ENCODE results near the gene SLC1A1. TPM values are rescaled to one million over a fixed set of nuclear protein-coding genes. Genes with fewer than 3 reads are reported as not detected.

SLC1A1 gene
- 0.22 TPM for polyA plus RNA-seq (ENCODE audit: insufficient read length)

DNA sequence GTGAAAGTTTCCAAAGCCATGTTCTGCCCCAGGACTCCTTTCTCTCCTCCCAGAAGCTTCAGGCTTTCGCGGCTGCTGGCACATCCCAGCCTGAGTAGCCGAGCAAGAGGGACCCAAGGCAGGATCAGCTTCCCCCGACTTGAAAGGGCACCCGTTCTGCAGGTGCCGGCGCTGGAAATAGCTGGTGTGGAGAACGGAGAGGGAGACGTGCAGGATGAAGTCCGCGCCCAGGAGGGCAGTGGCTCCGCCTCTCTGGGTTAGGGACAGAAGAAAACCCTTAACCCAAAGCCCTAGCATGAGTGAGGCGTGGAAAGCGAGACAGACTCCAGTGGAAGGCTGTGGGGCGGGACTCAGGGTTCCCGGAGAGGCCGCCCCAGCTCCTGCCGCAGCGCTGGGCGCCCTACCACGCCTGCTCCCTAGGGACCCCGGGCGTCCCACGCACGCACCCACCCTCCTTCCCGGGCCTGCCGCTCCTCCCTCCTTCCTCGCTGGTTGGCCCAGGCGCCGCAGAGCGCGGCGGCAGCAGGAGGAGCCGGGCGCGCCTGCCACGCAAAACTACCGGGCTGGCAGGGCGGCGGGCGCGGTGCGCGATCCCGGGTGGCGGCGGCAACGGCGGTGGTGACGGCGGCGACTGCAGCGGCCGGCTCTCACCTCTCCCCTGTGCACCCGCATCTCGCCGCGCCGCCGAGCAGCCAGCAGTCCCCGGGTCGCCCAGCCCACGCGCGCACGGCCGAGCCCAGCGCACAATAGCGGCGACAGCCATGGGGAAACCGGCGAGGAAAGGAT, at the start of gene SLC1A1:
Gene SLC1A1 (plus strand): TSS at position 550 of the 786 bp plus-strand sequence. CDS start 212 bp downstream, at position 762.
- DNase-seq (ENCODE audit: low read depth) = no peak

DNA sequence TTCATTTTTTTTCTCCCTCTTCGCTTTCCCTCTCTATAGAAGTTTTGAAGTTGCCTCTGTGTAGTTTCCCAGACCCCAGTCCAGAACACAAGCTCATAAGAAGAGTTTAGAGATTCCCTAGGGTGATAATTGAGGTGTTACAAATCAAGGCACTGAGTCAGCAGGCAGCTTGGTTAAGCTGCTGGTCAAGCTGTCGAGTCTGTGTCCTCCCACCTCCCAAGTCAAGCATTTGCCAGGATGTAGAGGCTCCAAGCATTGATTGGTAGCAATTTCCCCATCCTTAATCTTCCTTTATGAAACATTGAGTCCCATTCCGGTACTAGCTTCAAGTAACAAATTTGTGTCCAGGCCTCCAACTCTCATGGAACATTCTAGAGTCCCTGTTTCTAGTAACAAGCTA, 47.5 kb upstream of the SLC1A1 start:
- DNase-seq (ENCODE audit: low read depth) = no peak

DNA sequence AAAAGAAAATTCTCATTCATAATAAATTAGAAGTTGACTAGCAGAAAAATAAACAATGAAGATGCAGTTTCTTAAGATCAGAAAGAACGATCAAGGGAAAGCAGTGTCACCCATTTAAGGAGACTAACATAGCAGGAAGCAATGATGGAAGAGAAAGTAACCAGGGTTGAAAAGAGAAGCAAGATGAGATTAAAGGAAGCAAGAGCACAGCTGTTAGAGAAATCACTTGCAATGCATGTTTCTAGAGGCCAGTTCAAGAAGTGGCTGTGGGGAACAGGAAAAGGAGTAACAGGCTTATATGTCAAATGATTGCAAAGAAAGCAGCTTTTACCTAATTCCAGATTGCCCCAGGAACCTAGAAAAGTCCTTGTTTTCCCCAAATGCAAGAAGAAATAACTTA, 46.8 kb upstream of the SLC1A1 start:
- no peak for DNase-seq (ENCODE audit: low read depth)

DNA sequence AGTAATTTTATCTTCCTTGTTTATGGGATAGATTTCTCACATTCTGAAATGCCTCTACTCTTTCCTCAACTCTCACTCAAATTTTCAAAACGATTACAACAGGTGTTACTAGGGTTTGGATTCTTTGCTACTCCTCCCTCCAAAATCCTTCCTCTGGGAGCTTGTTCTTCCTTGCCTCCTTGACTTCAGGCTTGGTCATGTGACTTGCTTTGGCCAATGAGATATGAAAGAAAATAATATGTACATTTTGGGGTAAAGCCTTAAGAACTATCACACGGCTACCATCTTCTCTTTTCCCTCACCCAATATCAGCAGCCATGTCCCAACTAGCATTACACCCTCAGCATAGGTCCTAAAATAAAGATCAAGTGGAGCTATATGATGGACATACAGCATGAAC, 28.8 kb upstream of the SLC1A1 start:
- no peak for DNase-seq (ENCODE audit: low read depth)

DNA sequence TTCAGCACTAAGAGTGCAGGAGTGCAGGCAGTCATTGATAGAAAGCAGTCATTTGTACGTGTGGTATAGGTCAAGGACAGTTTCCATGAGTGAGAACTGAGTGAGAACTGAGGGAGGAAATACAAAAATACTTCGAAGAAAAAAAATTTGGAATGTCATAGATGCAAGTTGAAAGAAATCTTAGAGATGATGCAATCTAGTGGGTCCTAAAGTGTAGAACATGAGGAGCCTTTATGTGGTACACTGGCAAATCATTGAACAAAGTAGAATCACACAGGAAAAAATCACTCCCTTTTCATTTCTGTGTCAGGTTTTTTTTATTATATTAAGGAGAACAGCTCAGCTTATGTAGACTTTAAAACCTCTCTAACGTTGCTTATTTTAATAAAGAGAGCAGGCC, 26.4 kb upstream of the SLC1A1 start:
- DNase-seq (ENCODE audit: low read depth) = no peak

DNA sequence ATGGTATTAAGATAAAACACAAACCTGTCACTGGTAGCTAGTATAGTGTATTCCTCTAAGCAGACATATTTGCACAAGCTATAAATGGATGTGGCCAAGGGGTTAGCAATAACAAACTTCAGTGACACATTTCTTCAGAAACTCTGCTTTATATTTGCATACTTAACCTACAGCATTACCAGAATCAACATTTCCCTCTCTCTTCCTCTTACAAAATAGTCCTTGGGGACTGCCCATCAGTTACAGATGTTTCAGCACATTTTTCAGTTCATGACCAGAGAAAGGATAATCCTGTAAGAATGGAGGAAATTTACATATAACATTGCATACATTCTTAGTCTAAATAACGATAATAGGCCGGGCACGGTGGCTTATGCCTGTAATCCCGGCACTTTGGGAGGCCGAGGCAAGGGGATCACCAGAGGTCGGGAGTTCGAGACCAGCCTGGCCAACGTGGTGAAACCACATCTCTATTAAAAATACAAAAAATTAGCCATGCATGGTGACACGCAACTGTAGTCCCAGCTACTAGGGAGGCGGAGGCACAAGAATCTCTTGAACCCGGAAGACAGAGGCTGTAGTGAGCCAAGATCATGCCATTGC, 25.3 kb upstream of the SLC1A1 start:
- no peak for DNase-seq (ENCODE audit: low read depth)

DNA sequence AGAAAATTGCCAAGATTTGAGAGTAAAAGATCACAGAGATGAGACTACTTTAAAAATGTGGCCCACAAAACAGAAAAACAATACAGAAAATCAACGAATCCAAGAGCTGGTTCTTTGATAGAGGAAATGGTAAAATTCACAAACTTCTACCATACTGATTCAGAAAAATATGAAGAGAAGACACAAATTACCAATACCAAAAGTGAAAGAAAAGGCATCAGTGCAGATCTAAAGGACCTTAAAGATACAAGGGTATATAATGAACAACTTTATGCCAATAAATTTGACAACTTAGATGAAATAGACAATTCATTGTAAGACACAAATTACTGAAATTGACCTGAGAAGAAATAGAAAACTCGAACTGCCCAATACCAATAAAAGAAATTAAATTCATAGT, 24.4 kb upstream of the SLC1A1 start:
- no peak for DNase-seq (ENCODE audit: low read depth)

DNA sequence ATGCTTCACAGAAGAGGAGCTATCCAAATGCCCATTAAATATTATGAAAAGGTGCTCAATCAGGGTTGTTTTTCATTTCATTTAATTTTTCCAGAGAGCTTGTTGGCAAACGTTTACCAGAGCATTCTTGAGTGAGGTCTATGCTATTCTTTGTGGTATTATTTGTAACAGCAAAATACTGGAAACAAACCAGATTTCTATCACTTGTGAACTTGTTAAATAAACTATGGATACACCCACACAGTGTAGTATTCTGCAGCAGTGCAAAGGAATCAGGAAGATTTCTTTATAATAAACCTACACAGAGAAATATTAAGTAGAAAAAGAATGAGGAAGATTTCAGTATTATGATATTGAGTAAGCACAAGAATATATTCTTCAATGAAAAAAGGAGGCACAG, 15.0 kb upstream of the SLC1A1 start:
- DNase-seq (ENCODE audit: low read depth) = no peak

DNA sequence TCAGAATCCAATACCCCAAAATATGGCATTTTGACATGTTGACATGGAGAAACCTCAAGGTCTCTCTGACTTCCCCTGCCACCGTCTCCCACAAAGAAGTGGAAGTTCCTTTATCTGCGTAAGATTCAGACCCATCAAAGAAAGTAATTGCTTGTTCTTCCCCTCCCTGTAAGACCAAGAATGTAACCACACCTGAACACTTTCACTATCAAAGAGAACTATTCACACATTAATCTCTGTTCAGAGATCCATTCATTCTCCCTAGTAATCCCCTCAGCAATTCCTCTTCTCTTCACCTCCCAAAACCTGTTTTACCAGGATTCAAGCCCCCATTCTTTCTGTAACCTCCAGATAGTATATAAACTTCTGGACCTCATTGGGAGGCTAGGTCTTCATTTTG, 4.1 kb upstream of the SLC1A1 start:
- no peak for DNase-seq (ENCODE audit: low read depth)

DNA sequence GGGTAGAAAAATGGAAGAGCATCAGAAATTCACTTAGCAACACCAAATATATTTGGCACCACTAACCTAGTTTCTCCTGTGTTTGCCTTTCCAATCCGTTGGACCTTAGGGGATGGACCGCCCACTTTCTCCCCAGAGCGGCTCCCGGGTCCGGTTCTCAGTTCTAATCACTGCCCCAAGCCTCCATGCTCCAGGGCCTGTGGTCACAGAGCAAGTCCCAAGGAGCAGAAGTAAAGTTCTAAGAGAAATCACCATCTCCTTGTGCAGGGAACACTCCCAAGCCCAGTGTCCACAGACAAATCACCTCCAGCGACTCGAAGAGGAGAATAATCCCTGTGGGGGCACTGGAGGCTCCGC, 728 bp upstream of the SLC1A1 start:
- no peak for DNase-seq (ENCODE audit: low read depth)

DNA sequence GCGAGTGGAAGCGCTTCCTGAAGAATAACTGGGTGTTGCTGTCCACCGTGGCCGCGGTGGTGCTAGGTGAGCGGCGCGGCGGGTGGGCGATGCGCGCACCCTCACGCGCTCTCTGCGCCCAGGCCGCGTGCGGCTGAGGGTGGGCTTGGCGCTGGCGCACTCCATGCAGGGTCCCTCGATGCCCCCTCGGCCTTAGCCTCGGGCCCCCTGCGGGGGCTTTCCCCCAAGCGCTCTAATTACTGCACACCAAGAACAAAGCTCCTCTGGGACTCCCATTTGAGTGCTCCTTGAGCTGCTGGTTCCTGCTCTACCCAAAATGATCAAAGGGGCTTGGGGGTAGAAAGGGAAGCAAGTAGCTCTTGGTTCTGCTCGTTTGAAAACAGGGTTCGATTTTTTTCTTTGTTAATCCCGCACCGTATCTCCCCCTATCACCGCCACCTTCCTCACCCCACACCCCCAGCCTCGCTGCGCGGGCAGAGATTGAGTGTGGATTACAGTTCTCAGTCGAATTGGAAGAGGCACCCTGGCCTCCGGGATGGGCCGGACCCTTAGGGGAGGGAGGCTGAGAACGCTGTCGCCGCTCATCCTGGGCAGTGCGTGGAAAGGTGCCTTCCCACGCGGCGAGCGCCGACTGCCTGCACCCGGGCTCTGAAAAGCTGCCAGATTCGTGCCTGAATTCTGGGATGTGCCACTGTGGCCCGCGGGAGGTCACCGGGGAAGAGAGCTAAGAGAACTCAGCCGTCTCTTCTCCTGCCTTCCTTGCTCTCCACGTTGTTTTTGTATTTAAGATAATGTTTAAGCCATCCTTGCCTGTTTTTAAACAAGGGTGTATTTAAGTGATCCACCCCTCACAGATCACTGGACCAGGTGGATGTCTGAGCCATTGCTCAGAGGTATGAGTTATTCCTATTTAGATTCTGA, 697 bp downstream of the SLC1A1 start:
- DNase-seq (ENCODE audit: low read depth) = no peak

DNA sequence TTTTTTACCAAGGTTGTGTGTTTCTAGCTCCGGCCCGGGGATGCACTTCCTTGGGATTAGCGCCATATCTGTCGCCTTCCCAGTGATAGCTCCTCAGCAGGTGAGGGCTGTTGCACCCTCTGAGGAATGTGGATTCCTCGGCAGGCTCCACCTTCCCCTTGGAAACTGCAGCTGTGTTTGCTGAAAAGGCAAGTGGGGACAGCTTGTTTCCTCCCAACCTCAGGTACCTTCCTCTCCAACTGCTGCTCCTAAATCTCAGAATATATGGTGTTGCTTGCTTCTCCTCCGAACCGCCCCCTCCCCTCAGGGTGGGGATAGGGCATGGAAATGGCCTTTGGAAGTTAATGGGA, 1.3 kb downstream of the SLC1A1 start:
- no peak for DNase-seq (ENCODE audit: low read depth)

DNA sequence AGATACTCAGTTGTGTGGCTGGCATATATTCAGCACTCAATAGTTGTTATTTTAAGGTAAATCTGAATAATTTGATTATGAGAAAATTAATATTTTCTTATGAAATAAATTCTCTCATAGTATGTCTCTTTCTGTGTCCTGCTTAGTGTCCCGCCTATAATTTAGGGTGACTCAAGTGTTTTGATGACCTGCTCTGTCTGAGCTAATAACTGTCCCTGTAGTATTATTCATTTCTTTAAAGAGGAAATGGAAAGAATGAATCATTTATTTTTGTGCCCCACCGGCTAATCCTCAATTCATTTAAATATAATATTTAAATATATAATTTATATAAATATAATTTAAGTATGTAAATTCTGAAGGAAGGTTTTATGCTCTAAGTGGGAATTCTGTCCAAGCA, 4.1 kb downstream of the SLC1A1 start:
- no peak for DNase-seq (ENCODE audit: low read depth)

DNA sequence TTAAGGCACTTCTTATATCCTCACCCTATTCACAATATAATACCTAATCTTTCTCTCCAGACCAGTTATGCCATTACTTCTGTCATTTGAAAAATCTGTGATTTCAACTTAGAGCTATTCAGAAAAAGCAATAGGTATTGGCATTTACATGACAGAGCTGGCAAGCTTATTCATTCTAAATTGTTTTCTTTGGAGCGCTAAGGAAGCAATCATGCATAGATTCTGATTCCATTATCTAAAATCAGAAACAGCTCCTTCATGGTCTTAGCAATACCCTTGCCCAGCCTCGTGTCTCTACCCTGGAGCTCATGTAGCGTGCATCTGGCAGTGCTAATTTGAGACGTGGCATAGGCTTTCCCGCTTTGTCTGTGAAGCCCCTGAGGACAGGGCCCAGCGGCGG, 4.5 kb downstream of the SLC1A1 start:
- DNase-seq (ENCODE audit: low read depth) = no peak

DNA sequence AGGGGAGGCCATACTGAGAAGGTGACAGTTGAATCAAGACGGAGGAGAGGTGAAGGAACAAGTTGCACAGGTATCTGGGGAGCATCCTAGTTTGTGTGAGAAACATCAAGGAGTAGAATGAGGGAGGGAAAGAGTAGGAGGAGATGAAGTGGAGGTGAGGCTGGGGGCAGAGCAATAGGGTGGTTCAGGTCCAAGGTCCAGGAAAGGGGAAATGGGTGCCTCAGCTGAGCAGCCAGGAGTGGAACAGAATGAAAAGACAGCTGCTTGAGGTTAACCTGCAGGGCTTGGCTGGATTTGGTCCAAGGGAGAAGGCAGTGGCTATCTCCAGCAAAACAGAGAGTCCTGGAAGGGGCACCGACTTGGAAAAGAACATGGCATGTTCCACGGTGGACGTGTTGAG, 5.3 kb downstream of the SLC1A1 start:
- no peak for DNase-seq (ENCODE audit: low read depth)

DNA sequence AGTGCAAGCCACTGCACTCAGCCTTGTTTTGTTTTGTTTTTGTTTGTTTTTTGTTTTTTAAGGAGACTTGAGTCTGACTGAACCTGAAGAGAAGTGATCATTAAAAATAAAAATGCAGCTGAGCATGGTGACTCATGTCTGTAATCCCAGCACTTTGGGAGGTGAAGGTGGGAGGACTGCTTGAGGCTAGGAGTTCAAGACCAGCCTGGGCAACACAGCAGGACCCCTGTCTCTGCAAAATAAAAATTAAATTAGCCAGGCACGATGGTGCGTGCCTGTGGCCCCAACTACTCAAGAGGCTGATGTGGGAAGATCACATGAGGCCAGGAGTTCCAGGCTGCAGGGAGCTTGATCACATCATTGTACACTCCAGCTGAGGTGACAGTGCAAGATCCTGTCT, 6.2 kb downstream of the SLC1A1 start:
- DNase-seq (ENCODE audit: low read depth) = no peak

DNA sequence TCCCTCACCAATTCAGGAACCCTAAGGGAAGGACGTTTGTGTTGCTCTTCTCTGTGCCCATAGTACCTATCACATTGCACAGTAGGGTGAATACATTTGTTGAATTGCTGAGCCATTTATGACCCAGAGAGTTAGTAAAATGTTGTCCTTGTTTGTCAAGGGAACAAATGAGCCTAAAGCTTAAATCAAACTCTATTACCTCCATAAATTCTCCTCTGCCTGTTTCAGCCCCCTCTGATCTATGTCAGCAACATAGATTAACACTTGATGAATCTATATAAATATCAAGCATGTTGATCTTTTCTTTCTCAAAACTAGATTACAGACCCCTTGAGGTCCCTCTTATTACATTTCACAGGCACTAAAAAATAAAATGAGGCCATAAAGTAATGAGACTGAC, 7.1 kb downstream of the SLC1A1 start:
- DNase-seq (ENCODE audit: low read depth) = no peak

DNA sequence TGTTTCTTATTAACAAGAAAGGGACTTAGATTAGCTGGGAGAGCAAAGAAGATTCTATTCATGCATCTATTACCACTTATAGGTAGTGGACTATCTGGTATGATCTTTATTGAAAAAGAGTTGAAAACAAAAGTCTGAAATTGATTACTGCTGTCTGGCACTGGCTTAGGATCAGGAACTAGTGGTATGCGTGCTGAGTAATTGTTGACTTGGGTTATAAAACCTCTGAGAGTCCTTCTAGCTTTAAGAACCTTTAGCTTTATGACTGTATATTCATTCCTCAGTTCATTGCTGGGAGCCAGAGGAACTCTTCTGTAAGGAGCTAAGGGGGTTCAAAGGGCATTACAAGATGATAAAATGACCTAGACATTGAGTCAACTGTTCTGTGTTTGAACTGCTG, 7.6 kb downstream of the SLC1A1 start:
- DNase-seq (ENCODE audit: low read depth) = no peak

DNA sequence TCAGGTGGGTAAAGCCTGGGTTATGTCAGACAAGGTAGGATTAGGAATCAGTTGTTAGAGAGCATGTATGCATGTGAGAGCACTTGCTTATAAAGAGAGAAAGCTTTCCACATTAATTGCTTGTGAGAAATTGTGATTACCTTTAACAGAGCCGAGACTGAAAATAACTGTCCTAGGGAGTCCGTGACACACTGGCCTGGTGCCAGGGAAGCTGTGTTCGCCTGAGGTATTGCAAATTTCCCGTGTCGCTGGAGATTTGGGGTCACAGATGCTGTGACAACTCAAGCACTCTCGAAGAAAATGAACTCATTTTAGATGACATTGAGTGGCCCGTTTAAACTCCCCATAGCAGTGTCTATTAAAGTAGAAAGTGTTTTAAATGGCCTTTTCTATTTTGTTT, 9.6 kb downstream of the SLC1A1 start:
- no peak for DNase-seq (ENCODE audit: low read depth)

DNA sequence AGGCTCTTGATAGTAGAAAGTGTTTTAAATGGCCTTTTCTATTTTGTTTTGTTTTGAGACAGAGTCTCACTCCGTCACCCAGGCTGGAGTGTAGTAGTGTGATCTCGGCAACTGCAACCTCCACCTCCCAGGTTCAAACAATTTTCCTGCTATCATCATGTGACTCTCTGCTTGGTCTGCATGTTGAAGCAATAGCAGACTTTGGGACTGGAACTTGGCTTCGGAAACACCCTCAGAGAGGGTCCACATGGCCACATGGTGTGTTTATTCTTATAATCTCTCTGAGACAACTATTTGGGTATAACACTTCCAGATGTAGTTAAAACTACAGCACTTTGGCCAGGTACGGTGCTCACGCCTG, 10.9 kb downstream of the SLC1A1 start:
- DNase-seq (ENCODE audit: low read depth) = no peak

DNA sequence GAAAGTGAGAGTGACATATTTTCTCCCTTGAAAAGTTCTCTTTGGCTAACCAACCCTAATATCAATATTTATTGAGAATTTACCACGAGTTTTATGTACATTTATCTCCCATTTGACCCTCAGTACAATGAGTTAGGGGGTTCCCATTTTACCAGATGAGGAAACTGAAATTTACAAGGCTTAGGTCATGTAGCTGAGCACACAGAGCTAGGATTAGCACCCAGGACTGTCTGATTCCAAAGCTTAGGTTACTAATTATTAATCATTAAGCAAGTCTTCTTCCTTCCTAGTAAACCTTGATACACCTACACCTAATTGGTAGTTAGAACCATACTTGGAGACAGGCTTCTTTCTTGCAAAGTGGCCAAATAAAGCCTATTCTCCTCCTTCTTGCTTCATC, 12.2 kb downstream of the SLC1A1 start:
- DNase-seq (ENCODE audit: low read depth) = no peak

DNA sequence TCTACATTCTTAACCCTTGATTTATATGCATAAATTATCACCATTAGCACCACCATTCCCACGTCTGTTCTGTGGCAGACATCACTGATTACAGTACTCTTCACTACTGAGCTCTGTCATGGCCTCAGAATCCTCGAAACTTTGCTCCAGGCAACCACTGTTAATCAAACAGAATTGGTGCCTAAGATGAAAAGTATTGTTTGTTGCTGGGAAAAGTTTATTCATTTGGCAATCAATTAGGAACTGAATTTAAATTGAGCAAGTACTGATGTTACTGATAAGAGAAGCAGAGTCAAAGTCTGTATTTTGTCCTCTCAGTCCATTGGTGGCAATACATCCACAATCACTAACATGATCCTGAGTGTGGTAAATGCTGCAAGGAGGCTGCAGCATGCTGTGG, 12.8 kb downstream of the SLC1A1 start:
- no peak for DNase-seq (ENCODE audit: low read depth)

DNA sequence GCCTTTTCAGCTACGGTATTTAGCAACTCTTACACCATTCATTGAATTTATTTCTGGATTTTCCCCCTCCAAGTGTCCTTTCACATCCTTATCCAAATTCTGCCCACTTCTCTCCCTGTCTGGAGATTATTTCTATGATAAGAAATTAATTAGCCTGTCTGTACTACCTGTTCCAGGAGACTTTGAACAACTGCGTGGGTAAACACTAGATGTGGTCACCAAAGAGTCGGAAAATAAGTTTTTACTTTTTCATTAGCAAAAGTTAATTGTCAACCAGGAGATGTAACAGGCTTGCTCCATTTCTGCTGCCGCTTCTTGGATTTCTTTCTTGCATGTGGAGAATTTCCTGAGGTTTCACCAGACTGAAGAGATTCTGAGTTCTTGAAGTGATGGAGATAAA, 14.0 kb downstream of the SLC1A1 start:
- no peak for DNase-seq (ENCODE audit: low read depth)
